GM21447 (cell line): ENCODE data around the gene RGS19.
A peak's percentile ranks its signal among the peaks of the same experiment; 100 is the strongest.

Experiments used
- ATAC-seq: cut with Tn5 transposase; IDR thresholded peaks from one replicate; pipeline ENCODE4 v1.9.1; 2021; ENCODE audit not compliant: unreplicated experiment

The RGS19 gene

GRCh38 chr20:64050261-64051032, 28.9 kb downstream of the RGS19 start:
- ATAC-seq: no peak

GRCh38 chr20:64049878-64050260, 29.4 kb downstream of the RGS19 start:
- no peak for ATAC-seq

- ATAC-seq: no peak
Measured at GRCh38 chr20:64049060-64049877, 30.0 kb downstream of the RGS19 start, which contains the start of gene SOX18. Gene SOX18 (minus strand): TSS chr20:64049639. CDS start chr20:64049516, 123 bp downstream.

- no peak for ATAC-seq
Measured at GRCh38 chr20:64048402-64049044, 30.8 kb downstream of the RGS19 start.

GRCh38 chr20:64047968-64048401, 31.3 kb downstream of the RGS19 start:
- no peak for ATAC-seq

GRCh38 chr20:64047046-64047389, 32.3 kb downstream of the RGS19 start:
- ATAC-seq: no peak

- no peak for ATAC-seq
Measured at GRCh38 chr20:64045346-64046011, 33.8 kb downstream of the RGS19 start.

GRCh38 chr20:64044484-64045247, 34.7 kb downstream of the RGS19 start:
- no peak for ATAC-seq

- no peak for ATAC-seq
Measured at GRCh38 chr20:64043768-64044167, 35.5 kb downstream of the RGS19 start.

GRCh38 chr20:64042054-64042781, 37.1 kb downstream of the RGS19 start:
- ATAC-seq: no peak

- no peak for ATAC-seq
Measured at GRCh38 chr20:64041781-64042053, 37.6 kb downstream of the RGS19 start.

- ATAC-seq: no peak
Measured at GRCh38 chr20:64041040-64041780, 38.1 kb downstream of the RGS19 start.

- ATAC-seq: no peak
Measured at GRCh38 chr20:64040231-64041039, 38.9 kb downstream of the RGS19 start.

- no peak for ATAC-seq
Measured at GRCh38 chr20:64039293-64040160, 39.8 kb downstream of the RGS19 start.

- peak; percentile 52 for ATAC-seq
Measured at GRCh38 chr20:64038565-64039292, 40.6 kb downstream of the RGS19 start.

GRCh38 chr20:64038224-64038564, 41.1 kb downstream of the RGS19 start:
- ATAC-seq: peak; percentile 14
